LHCN-M2 (cell line): ENCODE measurements around the gene TM4SF4. TPM values are rescaled to one million over a fixed set of nuclear protein-coding genes. Genes with fewer than 3 reads are reported as not detected.
A peak's percentile ranks its signal among the peaks of the same experiment; 100 is the strongest.
"Not testable (repeated sequence)": the region's sequence is repeated elsewhere in the genome, so short reads cannot be mapped to it uniquely, and the experiment has no call there.

Experiments used
- DNase-seq: peaks from one replicate; pipeline ENCODE4 v3.0.0-alpha.2; 2012; ENCODE audit warnings: low read depth
- polyA plus RNA-seq: library from polyadenylated mRNA; unstranded; fragments of >200 nt; gene quantifications from one replicate; pipeline ENCODE4 v1.2.1, GENCODE V29; 2012; ENCODE audit warnings: missing spikeins
- total RNA-seq: library from RNA; depleted of rRNA; stranded (reverse); fragments of >200 nt; gene quantifications from 2 replicates; pipeline ENCODE4 v1.2.3, GENCODE V29; 2014; rRNA removed

The TM4SF4 gene, protein sequence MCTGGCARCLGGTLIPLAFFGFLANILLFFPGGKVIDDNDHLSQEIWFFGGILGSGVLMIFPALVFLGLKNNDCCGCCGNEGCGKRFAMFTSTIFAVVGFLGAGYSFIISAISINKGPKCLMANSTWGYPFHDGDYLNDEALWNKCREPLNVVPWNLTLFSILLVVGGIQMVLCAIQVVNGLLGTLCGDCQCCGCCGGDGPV
- total RNA-seq: 0.17 and 0.96 TPM in 2 replicates
- 0.28 TPM for polyA plus RNA-seq

DNA sequence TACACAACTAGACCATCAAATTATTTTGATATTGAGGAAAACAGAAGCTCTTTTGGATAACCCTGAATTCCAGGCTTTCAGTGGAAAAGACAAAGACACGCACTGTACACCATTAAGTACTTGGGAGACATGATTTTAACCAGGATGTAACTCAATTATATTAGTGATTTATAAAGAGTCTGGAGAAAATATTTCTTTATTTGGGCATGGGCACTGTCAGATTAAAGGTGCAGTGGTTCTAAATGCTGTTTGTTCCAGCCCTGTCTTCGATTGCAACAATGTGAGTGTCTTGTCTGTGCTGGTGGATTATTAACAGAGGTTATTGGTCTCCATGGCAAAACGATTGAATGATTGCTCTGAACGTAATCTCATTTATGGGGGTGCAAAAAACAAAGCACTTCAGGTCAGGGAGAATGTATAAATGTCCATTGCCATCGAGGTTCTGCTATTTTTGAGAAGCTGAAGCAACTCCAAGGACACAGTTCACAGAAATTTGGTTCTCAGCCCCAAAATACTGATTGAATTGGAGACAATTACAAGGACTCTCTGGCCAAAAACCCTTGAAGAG is at the start of gene TM4SF4:
TM4SF4 (plus strand) TSS at position 448 of the 568 bp plus-strand sequence. CDS start 181 bp downstream, outside the sequence.
- no peak for DNase-seq

GRCh38 chr3:149424918-149425317 is 49.6 kb upstream of the TM4SF4 start:
- no peak for DNase-seq

- no peak for DNase-seq
Measured at GRCh38 chr3:149426325-149426724, 48.2 kb upstream of the TM4SF4 start.

DNA sequence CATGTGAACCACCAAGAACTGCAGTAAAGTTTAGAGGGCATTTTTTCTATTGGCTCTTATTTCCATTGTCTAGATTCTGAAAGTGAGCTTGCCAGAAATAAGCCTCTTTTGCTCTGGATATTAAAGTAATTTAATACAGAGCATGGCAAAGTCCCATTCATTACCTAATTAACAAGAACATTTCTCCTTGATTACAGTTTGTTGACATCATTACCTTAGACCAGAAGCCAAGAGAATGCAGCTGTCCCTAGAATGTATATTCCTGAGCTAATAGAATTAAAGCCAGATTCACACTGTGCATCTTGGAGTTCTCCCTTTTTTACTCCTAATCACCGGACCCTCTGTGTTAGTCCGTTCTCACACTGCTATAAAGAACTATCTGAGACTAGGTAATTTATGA is 46.4 kb upstream of the TM4SF4 start:
- no peak for DNase-seq

- no peak for DNase-seq
Measured at GRCh38 chr3:149430216-149430615, 44.3 kb upstream of the TM4SF4 start.

- DNase-seq: no peak
Measured at GRCh38 chr3:149432149-149432548, 42.3 kb upstream of the TM4SF4 start.

DNA sequence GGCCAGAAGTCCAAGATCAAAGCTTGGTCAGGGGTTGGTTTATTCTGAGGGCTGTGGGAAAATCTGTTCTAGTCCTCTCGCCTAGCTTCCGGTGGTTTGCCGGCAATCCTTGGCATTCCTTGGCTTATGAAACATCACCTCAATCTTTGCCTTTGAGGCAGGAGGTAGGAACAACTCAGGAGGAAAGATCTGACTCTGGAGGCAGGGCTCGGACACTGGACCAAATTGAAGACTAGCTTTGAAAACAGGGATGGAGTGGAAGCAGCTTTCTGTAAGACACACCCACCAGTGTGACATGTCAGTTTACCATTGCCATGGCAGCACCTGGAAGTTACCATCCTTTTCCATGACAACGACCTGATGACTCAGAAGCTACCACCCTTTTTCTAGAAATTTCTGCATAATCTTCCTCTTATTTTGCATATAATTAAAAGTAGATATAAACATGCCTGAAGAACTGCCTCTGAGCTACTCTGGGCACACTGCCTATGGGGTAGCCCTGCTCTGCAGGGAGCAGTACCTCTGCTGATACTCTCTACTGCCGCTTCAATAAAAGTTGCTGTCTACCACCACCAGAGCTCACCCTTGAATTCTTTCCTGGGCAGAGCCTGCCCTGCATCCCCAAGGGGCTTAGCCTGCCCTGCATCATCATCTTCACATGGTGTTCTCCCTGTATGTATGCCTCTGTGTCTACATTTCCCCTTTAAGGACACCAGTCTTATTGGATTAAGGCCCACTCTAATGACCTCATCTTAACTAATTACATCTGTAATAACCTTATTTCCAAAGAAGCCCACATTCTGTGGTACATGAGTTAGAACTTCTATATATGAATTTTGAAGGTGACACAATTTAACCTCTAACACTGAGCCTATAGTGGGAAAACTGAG is 38.3 kb upstream of the TM4SF4 start:
- DNase-seq: peak; percentile 34

DNA sequence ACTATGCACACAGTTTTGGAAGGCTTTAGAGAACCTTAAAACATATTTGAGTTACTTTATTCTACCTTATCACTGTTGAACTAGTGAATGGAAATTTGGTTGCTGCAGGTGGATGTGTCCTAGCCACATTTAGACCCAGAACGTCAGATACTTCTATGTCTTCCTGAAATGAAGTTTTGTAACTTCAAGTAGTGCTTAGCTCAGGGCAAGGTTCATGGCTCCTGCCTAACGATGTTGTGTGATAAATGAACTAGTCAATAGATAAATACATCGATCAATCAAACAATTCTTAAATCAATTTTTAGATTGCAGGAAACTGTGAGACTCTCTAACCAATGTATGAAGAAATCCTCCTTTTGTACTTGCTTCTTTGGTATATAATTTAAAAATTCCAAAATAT is 37.2 kb upstream of the TM4SF4 start:
- no peak for DNase-seq

- DNase-seq: no peak
Measured at GRCh38 chr3:149437710-149438109, 36.8 kb upstream of the TM4SF4 start.

GRCh38 chr3:149438981-149439380 is 35.5 kb upstream of the TM4SF4 start:
- DNase-seq: no peak

DNA sequence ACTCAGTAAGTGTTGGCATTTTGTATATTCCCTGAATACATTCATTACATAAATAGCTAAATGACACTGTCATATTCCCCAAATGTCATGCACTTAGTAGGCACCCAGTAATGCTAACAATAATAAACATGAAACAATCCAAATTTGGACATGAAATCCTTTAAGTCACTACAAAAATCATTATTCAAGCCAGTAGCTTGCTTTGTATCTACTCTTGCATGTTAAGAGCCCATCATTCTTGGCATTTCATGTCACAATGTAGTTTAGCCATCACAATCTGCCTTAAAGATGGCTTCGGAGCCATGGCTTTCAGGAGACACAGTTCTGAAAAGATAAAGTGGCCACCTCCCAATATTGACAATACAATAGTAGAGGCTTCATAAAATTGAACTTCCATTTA is 32.9 kb upstream of the TM4SF4 start:
- DNase-seq: no peak

- no peak for DNase-seq
Measured at GRCh38 chr3:149442043-149442442, 32.5 kb upstream of the TM4SF4 start.

GRCh38 chr3:149442851-149443544 is 31.5 kb upstream of the TM4SF4 start:
- peak; percentile 78 for DNase-seq

DNA sequence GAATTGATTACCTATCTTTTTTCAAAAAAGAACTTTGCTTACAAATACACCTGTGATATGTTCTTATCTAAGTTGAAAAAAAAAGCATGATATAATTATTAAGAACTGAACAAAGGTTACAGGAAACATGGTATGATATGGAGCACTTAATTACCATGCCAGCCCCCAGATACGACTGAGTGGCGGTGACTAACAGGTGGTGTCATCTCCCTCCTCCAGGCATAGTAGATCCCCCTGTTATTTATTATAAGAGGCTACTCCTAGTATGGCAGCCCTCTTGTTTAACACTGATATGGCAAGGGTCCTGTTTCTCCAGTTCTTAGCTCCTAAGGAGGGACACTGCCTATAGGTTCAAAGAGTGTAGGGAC is 31.0 kb upstream of the TM4SF4 start:
- DNase-seq: no peak

GRCh38 chr3:149444867-149445266 is 29.6 kb upstream of the TM4SF4 start:
- DNase-seq: not testable (repeated sequence)

DNA sequence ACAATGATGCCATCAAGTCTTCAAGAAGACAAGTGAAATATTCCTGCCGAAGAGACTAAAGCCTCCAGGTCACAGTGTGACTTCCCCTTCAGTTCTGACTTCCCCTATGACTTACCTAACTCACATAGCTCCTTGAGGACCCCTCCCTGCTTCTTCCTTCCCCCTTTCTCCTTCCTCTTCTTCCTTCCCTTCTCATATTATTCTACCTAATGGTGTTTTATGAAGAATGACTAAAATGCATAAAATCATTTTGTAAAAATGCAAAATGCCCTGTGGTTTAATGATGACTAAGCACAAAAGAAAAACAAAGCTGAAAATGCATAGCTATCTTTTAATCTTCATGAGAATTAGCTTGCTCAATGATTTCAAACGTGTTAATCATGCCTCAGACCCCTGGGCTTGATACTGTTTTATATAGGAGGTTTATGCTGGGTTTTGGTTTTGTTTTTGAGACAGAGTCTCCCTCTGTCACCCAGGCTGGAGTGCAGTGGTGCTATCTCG is 26.1 kb upstream of the TM4SF4 start:
- peak; percentile 79 for DNase-seq

GRCh38 chr3:149449182-149449581 is 25.3 kb upstream of the TM4SF4 start:
- DNase-seq: no peak

DNA sequence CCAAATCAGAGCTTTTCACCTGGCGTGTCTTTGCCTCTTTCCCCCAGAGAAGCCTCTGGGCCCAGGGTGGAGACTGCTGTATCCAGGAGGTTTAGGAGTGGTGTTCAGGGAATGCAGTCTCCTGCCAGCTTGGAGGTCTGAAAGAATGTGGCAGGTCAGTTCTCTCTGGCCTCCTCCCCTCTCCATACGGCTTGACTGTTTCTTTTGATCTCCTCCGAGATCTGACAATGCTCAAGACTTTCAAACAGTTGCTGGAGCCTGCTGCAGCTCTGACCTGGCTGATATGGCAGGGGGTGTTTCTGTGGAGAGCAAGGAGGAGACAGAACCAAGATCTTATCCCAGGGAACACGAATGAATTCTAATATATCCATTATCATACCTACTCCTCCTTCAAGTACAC is 24.7 kb upstream of the TM4SF4 start:
- DNase-seq: no peak

- no peak for DNase-seq
Measured at GRCh38 chr3:149450281-149450680, 24.2 kb upstream of the TM4SF4 start.

- DNase-seq: no peak
Measured at GRCh38 chr3:149452036-149452435, 22.5 kb upstream of the TM4SF4 start.

DNA sequence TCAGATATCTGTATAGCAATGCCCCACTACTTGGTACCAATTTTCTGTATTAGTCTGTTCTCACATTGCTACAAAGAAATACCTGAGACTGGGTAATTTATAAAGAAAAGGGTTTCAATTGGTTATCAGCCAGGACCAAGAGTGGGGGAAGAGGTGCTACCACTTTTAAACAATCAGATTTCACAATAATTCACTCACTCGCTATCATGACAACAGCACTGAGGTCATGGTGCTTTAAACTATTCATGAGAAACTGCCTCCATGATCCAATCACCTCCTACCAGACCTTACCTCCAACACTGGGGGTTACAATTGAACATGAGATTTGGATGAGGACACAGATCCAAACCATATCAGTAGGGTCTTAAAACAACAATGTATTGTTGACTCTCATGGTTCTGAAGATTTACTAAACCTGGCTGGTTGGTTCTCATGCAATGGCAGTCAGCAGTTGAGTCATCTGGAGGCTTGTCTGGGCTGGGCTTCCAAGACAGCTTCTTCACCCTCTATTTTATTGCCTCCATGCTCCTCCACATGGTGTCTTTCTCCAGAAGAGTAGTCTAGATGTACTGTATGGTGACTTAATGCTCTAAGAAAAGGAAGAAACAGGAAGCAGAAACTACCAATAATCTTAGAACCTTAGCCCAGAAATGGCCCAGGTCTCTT is 21.2 kb upstream of the TM4SF4 start:
- DNase-seq: no peak
